Left ventricle myocardium inferior (tissue), 1 donor: ENCODE results near the gene CD70. TPM values are rescaled to one million over a fixed set of nuclear protein-coding genes. Genes with fewer than 3 reads are reported as not detected.
A peak's percentile ranks its signal among the peaks of the same experiment; 100 is the strongest.
"Not testable (repeated sequence)": the region's sequence is repeated elsewhere in the genome, so short reads cannot be mapped to it uniquely, and the experiment has no call there.

ENCODE experiments used
- DNase-seq: peaks from one replicate; pipeline ENCODE4 v3.0.0-alpha.2; 2020
- H3K27ac ChIP-seq: fragments of 200-600 bp; replicated peaks from 2 replicates; pipeline ENCODE4 v1.8.0; 2021
- H3K27me3 ChIP-seq: fragments of 200-600 bp; 2 replicates; pipeline ENCODE4 v1.8.0; 2021; ENCODE audit warnings: low read depth
- H3K36me3 ChIP-seq: fragments of 200-600 bp; 2 replicates; pipeline ENCODE4 v1.8.0; 2021
- H3K4me1 ChIP-seq: fragments of 200-600 bp; 2 replicates; pipeline ENCODE4 v1.8.0; 2021
- H3K4me3 ChIP-seq: fragments of 200-600 bp; 2 replicates; pipeline ENCODE4 v1.8.0; 2021; ENCODE audit warnings: mild to moderate bottlenecking, moderate library complexity
- H3K9me3 ChIP-seq: fragments of 200-600 bp; replicated peaks from 2 replicates; pipeline ENCODE4 v1.8.0; 2021
- intact Hi-C: fragments of 100-400 bp; cut with micrococcal nuclease; formaldehyde crosslinking; loops from one replicate; pipeline ENCODE4 v1.11.0; 2022
- long read RNA-seq: library from polyadenylated mRNA; unstranded; transcript quantifications from one replicate; pipeline ENCODE4 v2.0.0, GENCODE V29; 2021
- total RNA-seq: library from RNA; stranded (reverse); fragmentation: NEBNext Ultra II Directional; extraction: Animal tissue kit (Norgen Biotek cat#: 25700); gene quantifications from one replicate; pipeline ENCODE4 v1.2.1, GENCODE V29; 2021
- TF ChIP-seq, protein P1 (sequence below): fragments of 200-600 bp; IDR thresholded peaks from 2 replicates; pipeline ENCODE4 v1.8.0; 2021; ENCODE audit warnings: antibody characterized with exemption, mild to moderate bottlenecking, borderline replicate concordance
- donor health status: DM: no; HTN: yes; CAD: no; lungs with severe emphysema.

Gene CD70, protein sequence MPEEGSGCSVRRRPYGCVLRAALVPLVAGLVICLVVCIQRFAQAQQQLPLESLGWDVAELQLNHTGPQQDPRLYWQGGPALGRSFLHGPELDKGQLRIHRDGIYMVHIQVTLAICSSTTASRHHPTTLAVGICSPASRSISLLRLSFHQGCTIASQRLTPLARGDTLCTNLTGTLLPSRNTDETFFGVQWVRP
- not detected for total RNA-seq
- long read RNA-seq: 0 reads

DNA sequence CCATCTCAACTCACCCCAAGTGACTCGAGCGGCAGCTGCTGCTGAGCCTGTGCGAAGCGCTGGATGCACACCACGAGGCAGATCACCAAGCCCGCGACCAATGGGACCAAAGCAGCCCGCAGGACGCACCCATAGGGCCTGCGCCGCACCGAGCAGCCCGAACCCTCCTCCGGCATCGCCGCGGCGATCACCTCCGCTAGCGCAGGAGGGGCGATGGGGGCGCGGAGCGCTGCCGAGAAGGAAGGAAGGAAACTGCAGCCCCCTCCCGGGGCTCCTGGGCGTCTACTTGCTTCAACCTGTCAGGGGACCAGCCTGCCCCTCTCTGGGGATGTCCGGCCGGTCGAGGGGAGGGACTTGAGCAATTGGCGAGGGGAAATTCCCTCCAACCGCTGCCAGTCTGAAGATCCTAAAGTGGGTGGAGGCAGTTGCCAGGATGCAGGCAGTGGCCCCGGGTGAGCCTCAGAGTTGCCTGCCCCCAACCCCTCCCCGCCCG is at the start of gene CD70:
CD70 (minus strand) TSS at position 324 of the 493 bp plus-strand sequence; CDS start at position 176, 148 bp downstream.
- H3K4me3 ChIP-seq: peak within 1 kb of the TSS; percentile 43
- H3K27me3 ChIP-seq: peaks cover 100% of the 10 kb centered on the region
- peaks cover 41% of the 10 kb centered on the region for H3K4me1 ChIP-seq
- intact Hi-C loops: no loop called here
- no peak for DNase-seq
- TF ChIP-seq, protein P1, sequence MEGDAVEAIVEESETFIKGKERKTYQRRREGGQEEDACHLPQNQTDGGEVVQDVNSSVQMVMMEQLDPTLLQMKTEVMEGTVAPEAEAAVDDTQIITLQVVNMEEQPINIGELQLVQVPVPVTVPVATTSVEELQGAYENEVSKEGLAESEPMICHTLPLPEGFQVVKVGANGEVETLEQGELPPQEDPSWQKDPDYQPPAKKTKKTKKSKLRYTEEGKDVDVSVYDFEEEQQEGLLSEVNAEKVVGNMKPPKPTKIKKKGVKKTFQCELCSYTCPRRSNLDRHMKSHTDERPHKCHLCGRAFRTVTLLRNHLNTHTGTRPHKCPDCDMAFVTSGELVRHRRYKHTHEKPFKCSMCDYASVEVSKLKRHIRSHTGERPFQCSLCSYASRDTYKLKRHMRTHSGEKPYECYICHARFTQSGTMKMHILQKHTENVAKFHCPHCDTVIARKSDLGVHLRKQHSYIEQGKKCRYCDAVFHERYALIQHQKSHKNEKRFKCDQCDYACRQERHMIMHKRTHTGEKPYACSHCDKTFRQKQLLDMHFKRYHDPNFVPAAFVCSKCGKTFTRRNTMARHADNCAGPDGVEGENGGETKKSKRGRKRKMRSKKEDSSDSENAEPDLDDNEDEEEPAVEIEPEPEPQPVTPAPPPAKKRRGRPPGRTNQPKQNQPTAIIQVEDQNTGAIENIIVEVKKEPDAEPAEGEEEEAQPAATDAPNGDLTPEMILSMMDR: no peak
- no peaks in the 10 kb centered on the region for H3K36me3 ChIP-seq
- no peak within 1 kb of the TSS for H3K27ac ChIP-seq
- no peaks in the 10 kb centered on the region for H3K9me3 ChIP-seq

DNA sequence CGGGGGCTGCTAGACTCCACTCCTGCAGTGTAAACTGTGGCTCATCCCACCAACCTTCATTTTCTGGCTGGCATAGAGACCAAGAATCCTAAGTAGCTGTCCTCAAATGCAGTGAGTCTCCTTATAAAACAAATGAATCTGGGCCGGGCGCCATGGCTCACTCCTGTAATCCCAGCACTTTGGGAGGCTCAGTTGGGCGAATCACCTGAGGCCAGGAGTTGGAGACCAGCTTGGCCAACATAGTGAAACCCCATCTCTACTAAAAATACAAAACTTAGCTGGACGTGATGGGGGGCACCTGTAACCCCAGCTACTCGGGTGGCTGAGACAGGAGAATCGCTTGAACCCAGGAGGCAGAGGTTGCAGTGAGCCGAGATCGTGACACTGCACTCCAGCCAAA is 49.4 kb upstream of the CD70 start:
- intact Hi-C loops: not testable (repeated sequence)

DNA sequence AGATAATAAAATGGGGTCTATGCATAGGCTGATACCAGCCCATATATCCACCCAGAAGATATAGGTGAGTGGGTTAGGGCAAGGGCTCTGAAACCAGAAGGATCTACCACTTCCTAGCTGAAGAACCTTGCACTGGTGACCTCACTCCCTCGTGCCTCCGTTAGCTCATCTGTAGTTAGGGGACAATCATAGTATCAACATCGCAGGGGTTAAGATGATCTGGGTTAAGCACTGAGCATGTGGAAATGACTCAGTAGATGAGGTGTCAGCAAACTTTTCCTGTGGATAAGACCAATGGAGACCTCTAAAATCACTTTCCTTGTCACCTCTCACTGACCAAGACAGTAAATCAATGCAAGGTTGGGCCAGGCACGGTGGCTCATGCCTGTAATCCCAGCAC is 48.5 kb upstream of the CD70 start:
- no peaks in the 10 kb centered on the region for H3K9me3 ChIP-seq
- no peak for DNase-seq
- peaks cover 57% of the 10 kb centered on the region for H3K27me3 ChIP-seq
- no peaks in the 10 kb centered on the region for H3K36me3 ChIP-seq
- intact Hi-C loops: loop anchor here (10.0 kb wide), 3 partner anchors 125 to 225 kb away; partner anchors contain the start of gene VAV1
- H3K4me1 ChIP-seq: no peaks in the 10 kb centered on the region
- TF ChIP-seq, protein P1: no peak
- H3K4me3 ChIP-seq: no peak overlapping the region
- H3K27ac ChIP-seq: no peak overlapping the region

More for the DNA sequence above, 49.4 kb upstream of the CD70 start:
- not testable (repeated sequence) for H3K9me3 ChIP-seq, H3K27ac ChIP-seq, H3K4me3 ChIP-seq, DNase-seq, H3K36me3 ChIP-seq, H3K4me1 ChIP-seq
- peaks cover 65% of the 10 kb centered on the region for H3K27me3 ChIP-seq

DNA sequence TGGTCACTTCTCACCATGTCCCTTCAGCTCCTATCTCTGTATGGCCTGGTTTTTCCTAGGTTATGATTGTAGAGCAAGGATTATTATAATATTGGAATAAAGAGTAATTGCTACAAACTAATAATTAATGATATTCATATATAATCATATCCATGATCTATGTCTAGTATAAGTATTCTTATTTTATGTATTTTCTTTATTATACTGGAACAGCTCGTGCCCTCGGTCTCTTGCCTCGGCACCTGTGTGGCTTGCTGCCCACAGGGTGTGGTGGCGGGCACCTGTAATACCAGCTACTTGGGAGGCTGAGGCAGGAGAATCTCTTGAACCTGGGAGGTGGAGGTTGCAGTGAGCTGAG is 42.5 kb upstream of the CD70 start:
- H3K36me3 ChIP-seq, H3K4me1 ChIP-seq, DNase-seq, H3K9me3 ChIP-seq, H3K4me3 ChIP-seq, H3K27ac ChIP-seq: not testable (repeated sequence)
- intact Hi-C loops: loop anchor here (10.0 kb wide), 3 partner anchors 119 to 231 kb away; partner anchors contain the start of gene VAV1
- H3K27me3 ChIP-seq: peaks cover 21% of the 10 kb centered on the region

DNA sequence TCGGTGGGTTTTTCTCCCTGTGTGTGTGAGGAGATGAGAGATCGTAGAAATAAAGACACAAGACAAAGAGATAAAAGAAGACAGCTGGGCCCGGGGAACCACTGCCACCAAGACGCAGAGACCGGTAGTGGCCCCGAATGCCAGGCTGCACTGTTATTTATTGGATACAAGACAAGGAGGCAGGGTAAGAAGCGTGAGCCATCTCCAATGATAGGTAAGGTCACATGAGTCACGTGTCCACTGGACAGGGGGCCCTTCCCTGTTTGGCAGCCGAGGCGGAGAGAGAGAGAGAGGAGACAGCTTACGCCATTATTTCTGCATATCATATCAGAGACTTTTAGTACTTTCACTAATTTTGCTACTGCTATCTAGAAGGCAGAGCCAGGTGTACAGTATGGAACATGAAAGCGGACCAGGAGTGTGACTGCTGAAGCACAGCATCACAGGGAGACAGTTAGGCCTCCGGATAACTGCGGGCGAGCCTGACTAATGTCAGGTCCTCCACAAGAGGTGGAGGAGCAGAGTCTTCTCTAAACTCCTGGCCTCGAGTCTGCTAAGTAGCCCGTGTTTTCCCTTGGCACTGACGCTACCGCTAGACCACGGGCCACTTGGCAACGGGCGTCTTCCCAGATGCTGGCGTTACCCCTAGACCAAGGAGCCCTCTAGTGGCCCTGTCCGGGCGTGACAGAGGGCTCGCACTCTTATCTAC is 42.0 kb upstream of the CD70 start:
- not testable (repeated sequence) for H3K36me3 ChIP-seq, H3K4me3 ChIP-seq, H3K9me3 ChIP-seq, H3K4me1 ChIP-seq, H3K27ac ChIP-seq
- peak; percentile 70 for DNase-seq
- intact Hi-C loops: loop anchor here (10.0 kb wide), 3 partner anchors 118 to 232 kb away; partner anchors contain the start of gene VAV1
- TF ChIP-seq, protein P1: peak; percentile 76
- H3K27me3 ChIP-seq: peaks cover 20% of the 10 kb centered on the region

DNA sequence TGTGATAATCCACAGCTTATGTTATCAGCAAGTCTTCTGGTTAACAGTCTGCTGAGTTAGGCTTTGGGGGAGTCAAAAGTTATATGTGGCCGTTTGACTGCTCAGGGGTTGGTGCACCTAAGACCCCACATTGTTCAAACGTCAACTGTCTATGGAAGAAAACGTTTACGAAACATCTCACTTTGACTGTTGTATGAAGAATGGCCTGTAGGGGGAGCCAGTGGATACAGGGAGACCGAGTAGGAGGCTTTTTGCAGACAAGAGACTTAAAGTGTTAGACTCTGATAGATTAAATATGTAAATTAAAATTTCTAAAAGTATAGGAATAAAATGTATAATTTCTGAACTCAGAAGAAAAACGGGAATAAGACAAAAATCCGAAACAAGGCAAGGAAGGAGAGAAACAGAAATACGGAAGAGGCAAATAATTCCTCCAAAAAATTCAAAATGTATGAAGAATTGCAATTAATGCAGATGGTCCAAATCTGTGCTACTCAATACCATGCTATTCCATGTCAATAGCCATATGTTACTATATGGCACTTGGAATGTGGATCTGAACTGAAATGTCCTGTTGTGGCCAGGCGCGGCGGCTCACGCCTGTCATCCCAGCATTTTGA is 41.2 kb upstream of the CD70 start:
- peaks cover 19% of the 10 kb centered on the region for H3K27me3 ChIP-seq
- no peaks in the 10 kb centered on the region for H3K9me3 ChIP-seq
- H3K4me1 ChIP-seq: no peaks in the 10 kb centered on the region
- TF ChIP-seq, protein P1: peak; percentile 90
- no peaks in the 10 kb centered on the region for H3K36me3 ChIP-seq
- intact Hi-C loops: loop anchor here (10.0 kb wide), 3 partner anchors 117 to 233 kb away; partner anchors contain the start of gene VAV1
- DNase-seq: no peak
- H3K27ac ChIP-seq: no peak overlapping the region
- no peak overlapping the region for H3K4me3 ChIP-seq
